GM21723 (cell line): Measurements from ENCODE around the gene IL6ST.
"Not testable (repeated sequence)": the region's sequence is repeated elsewhere in the genome, so short reads cannot be mapped to it uniquely, and the experiment has no call there.

Experiments used
- ATAC-seq: cut with Tn5 transposase; IDR thresholded peaks from one replicate; pipeline ENCODE4 v1.9.1; 2021; ENCODE audit warnings: mild to moderate bottlenecking, moderate library complexity; ENCODE audit not compliant: unreplicated experiment

Gene IL6ST

DNA sequence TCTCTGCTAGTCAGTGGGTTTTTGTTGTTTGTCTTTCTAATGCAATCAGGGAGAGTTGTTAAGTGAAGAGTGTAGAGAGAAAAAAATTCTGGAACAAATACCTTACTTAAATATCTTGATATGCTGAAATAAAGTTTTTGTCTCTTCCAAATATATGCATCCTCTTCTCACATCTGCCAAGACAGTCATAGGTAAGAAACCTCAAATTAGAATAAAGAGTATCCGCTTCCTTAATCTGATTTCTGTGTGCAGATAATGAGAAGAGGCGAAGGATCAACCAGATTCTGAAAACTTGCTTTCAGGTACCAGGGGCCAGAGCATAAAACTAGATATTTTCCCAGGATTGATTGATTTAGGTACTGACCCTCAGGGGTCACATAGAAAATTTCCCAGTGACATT, 11.3 kb upstream of the IL6ST start:
- peak; percentile 65 for ATAC-seq

DNA sequence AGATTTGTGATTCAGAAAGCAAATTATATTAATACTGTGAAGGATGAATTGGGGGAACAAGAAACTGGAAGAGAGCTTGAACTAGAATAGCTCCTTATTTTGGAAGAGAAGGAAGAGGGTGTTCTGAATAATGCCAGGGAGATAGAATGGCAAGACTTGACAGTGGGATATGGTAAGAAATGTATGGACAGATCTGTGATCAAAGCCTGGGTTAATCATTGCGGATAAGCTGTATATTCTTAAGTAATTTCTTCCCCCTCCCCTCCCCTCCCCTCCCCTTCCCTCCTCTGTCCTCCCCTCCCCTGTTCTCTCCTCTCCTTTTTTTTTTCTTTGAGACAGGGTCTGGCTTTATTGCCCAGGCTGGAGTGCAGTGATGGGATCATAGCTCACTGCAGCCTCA, 10.1 kb upstream of the IL6ST start:
- ATAC-seq, result no peak

DNA sequence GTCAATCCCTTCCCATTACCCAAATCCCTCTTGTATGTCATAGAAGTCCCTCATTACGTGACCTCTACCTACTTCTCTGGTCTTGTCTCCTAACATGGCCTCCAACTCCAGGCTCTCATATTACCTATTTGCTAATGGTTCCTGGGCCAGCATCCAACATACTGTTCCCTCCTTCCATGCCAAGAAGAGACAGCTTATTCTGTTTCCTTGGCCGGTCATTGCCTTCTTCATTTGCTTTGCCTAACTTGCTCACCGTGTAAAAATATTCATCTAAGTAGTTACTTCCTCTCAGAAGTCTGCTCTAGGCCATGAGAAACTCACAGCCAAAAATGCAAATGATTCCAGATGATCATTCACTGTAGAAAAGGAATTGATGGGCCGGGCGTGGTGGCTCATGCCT, 8.9 kb upstream of the IL6ST start:
- no peak for ATAC-seq

DNA sequence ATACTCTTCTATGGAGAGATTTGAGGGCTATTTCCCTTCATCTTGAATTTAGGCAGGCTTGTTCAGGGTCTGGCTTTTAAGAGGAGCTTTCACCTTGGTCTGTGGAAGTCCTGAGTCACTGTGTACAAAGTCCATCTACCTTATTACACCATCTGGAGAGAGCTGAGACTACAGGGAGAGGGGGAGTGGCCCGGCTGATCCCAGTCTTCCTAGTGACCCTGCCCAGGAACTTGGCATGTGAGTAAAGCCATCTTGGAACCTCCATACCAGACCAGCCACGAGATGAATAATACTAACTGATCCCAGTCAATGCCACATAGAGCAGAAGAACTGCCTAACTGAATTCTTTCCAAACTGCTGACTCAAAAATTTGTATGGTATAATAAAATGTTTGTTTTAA, 8.4 kb upstream of the IL6ST start:
- no peak for ATAC-seq

DNA sequence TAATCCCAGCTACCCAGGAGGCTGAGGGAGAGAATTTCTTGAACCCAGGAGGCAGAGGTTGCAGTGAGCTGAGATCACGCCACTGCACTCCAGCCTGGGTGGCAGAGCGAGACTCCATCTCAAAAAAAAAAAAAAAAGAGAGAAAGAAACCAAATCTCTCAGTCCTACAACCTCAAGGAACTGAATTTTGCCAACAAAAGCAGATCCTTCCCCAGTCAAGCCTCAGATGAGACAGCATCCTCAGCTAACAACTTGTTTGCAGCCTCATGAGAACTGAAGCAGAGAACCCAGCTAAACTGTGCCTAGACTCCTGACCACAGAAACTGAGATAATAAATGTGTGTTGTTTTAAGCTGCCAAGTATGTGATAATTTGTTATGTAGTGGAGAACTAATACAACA, 7.5 kb upstream of the IL6ST start:
- ATAC-seq, result no peak

DNA sequence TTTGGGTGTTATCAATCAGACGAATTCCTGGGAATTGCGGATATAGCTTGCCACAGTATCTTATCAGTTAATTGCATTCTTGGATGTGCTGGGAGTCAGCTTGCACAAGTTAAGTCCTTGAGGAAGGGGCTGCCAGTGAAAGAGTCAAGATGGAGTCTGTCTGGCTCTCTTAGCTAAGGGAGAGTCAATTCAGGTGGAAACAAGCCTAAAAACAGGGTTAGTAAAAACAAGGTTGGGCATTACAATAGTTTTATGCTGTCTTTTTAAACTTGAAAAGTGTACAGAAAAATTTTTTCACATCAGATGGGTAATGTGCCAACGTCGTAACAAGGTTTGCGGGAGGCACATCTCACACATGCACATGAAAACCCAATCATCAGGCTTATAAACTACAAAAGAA, 5.5 kb upstream of the IL6ST start:
- ATAC-seq, result not testable (repeated sequence)

DNA sequence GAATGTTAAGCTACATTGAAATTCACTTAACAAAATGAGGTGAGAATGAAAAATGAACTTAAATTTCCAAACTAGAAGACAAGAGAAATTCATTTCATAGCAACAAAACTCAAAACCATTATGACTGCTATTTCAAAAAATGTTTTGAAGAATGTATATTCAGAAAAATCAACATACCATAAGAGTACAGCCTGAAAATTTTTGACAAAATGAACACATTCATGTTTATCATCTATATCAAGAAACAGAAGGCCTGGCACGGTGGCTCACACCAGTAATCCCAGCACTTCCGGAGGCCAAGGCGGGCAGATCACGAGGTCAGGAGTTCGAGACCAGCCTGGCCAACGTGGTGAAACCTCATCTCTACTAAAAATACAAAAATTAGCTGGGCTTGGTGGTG, 4.2 kb upstream of the IL6ST start:
- no peak for ATAC-seq

DNA sequence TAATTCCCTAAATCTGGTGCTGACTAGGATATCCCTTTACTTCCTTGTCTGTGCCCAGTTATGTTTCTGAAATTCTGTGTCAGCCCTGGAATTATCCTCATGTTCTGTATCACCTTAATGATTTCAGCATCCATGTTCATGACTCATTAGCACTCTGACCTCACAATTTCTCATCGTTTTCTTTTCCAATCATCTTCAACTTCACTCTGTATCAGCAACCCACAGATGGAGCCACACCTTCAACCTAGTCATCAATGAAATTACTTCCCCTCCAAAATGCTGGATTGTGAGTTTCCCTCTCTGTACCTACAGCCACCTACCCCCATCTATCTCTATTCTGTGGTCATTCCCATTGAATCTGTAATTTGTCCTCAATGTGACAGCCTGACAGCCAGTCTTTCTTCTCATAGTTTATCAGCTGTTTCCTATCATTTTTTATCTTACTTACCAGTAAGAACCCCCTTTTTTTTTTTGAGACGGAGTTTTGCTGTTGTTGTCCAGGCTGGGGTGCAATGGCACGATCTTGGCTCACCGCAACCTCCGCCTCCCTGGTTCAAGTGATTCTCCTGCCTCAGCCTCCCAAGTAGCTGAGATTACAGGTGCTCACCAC, 3.1 kb upstream of the IL6ST start:
- no peak for ATAC-seq

DNA sequence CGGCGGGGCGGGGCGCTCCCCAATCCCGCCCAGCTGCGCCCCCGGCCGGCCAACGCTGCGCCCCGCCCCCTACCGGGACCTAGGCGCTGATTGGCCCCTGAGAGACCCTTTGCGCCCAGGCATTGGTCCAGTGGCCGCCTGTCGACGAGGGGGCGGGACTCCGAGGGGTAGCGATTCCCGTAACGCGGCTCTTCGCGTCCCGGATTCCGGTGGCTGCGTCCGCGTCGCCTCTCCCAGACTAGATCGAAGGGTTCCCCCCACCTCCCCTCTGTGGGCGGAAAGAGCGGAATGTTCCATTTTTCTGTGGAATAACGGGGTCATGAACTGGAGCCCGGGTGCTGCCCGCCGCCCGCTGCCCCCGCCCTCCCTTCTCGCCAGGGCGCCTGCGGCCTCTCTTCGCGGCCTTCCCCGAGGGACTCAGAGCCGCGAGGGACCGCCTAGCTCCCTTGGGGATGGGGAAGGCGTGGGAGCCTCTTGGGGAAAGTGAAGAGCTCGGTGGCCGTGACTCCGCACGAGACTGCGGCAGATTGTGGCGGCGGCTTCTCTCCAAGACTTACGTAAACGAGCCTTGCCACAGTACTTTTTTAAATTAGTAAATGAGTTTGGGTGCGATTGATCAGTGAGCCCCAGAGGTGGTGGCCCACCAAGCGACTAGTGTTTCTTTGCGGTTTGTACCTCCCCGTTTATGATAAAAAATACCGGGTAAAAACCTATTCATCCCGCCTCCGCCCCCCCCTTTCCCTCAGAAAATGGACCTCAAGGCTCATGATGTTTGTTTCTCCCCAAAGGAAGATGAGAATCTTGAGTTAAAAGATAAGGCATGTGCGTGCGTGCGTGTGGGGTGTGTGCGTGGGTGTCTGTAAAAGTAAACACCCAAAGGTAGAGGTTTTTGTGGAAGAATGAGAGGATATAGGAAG, 493 bp upstream of the IL6ST start:
- peak; percentile 96 for ATAC-seq

DNA sequence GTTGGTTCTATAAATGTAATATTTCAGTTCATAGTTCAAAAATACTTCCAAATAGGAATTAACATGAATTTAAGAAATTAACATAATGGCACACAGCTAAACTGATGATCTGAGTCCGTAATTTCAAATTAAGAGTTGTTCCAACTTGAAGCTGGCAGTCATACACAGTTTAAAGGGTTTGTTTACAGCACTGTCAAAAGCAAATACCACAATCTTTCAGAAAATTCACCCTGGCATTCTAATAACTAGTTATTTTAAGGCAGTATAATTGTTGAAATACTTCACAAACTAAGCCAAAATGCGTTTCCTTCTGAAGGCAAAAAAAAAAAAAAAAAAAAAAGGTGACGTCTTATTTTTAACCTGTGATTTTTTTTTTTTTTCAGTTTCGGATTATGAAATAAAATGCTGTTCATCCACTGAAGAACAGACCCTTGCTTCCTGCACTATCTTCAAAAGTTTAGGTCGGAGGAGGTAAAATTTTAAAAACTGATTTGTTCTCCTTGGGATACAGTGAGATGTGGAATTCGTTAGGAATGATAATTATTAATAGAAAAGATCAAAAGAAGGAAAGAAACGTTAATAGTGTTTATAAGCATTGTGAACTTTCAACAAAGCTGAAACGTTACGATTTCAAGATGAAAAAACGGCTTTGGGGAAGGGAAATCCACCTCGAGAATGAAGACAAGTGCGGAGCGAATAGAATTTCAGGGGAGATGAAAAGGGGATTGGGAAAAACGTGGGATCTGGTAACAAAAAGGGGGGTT, 850 bp downstream of the IL6ST start:
- no peak for ATAC-seq

DNA sequence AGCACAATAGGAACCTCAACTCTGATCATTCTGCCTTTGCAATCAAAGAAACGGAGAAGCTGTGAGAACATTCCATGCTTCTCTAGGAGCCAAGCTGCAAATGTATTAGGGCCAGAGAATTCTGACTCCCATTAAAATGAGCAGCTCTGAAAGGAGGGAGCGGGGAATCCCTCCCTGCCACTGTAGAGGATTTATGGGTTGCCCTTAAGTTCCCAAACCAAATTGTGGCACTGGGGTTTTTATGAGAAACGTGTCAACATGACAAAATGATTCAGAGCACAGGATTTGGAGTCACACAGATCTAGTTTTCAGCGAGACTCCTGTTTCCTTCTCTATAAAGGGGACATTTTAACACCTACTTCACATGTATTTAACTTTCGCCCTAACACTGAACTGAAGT, 1.8 kb downstream of the IL6ST start:
- ATAC-seq, result no peak

DNA sequence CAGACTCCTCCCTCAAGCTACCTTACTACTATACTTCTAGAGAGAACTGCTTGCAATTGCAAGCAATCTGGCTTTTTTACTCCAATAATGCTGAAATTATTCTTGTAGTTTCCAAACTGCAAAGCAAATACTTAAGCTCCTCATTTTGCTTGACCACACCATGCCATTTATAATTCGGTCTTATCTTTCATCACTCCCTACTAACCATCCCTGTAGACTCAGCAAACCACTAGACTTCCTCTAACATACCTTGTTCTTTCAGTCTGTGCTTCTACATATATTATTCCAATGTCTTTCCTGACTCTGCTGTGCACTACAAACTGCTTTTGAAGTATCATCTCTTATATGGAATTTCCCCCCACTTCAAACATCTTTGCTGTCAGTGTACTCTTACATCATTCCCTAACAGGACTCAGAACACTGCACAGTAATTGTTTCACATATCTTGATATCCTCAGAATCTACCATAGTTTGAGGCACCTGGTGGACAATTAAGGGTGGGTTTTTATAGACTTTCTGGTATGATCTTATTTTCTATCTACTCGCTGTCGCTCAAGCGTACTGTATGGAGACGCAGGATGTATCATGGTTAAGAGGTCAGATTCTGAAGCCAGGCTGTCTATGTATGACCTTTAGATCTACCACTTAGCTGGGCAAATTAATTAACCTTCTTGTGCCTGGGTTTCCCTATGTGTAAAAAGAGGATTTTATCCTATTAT, 2.8 kb downstream of the IL6ST start:
- ATAC-seq, result no peak

DNA sequence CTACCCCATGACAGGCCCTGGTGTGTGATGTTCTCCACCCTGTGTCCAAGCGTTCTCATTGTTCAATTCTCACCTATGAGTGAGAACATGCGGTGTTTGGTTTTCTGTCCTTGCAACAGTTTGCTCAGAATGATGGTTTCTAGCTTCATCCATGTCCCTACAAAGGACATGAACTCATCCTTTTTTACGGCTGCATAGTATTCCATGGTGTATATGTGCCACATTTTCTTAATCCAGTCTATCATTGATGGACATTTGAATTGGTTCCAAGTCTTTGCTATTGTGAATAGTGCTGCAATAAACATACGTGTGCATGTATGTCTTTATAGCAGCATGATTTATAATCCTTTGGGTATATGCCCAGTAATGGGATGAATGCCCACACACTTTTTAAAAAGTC, 3.9 kb downstream of the IL6ST start:
- not testable (repeated sequence) for ATAC-seq

DNA sequence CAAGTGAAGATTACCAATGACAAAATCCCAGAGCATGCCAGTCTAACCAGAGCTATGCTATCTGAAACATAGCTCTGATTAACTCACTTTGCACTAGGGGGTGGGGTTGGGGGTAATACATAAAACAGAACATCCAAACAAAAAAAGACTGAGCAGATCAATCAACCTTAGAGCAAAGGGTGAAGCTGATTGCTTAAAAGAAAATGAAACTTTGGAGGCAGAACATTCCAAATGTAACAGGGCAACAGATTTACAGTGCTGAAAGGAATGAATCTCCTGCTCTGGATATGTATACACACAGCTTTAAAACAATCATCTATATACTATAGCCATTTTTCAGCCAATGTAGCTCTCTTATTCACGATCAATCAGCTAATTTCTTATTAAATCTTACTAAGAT, 4.9 kb downstream of the IL6ST start:
- ATAC-seq, result no peak

DNA sequence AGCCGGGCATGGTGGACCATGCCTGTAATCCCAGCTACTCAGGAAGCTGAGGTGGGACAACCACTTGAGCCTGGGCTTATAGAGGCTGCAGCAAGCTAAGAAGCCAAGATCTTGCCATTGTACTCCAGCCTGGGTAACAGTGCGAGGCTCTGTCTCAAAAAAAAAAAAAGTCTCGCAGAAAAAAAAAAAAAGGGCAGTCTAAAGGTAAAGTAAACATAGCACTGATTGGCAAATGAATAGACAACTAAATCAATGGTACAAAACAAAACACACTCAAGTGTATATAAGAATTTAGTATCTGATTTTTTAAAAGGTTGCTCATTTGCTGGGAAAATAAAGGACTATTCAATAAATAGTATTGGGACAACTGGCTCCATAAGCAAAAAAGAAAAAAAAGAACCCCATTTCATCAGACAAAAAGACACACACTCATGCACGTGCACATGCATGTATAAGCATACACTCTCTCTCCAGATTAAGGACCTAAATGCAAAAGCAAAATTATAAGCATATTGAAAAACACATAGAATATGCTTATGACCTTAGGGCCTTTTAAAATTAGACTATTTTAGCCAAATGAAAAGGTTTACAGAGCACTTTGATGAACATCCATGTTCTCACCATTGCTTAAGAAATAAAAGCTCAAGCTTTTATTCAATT, 5.7 kb downstream of the IL6ST start:
- ATAC-seq, result no peak

DNA sequence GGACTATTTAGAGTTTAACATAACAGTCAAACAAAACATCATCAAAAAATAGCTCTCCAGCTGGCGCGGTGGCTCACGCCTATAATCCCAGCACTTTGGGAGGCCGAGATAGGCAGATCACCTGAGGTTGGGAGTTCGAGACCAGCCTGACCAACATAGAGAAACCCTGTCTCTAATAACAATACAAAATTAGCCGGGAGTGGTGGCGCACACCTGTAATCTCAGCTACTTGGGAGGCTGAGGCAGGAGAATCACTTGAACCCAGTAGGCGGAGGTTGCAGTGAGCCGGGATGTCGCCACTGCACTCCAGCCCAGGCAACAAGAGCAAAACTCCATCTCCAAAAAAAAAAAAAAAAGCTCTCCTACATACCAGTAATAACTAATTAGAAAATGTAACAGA, 6.3 kb downstream of the IL6ST start:
- ATAC-seq, result not testable (repeated sequence)

DNA sequence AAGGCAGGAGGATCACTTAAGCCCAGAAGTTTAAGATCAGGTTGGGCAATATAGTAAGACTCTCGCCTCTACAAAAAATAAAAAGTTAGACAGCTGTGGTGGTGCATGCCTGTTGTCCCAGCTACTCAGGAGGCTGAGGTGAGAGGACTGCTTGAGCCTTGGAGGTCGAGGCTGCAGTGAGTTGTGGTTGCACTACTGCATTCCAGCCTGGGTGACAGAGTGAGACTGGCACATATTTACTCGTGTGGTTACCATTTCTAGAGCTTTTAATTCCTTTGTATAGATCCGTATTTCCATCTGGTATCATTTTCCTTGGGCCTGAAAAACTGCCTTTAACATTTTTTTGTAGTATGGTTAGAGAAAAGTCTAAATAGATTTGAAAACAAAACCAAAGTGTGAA, 7.8 kb downstream of the IL6ST start:
- no peak for ATAC-seq

DNA sequence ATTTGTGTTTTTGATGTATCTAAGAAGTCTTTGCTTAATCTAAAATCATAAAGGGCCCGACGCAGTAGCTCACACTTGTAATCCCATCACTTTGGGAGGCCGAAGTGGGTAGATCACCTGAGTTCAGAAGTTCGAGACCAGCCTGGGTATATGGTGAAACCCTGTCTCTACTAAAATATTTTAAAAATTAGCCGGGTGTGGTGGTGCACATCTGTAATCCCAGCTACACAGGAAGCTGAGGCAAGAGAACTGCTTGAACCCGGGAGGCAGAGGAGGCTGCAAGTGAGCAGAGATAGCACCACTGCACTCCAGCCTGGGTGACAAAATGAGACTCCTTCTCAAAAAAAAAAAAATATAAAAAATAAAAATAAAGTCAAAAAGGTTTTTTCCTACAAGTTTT, 9.6 kb downstream of the IL6ST start:
- no peak for ATAC-seq

DNA sequence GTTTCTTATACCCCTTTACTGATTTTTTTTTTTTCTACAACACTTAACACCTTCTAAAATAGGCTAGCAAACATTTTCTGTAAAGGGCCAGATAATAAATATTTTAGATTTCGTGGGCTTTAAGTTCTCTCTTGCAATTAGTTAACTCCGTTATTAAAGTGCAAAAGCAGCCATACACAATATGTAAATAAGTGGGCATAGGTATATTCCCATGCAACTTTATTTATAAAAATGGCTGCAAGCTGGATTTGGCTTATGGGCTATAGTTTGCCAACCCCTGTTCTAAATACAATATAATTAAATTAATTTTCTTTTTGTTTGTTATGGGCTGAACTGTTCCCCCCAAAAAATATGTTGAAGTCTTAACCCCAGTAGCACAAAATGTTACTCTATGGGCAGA, 10.8 kb downstream of the IL6ST start:
- no peak for ATAC-seq

DNA sequence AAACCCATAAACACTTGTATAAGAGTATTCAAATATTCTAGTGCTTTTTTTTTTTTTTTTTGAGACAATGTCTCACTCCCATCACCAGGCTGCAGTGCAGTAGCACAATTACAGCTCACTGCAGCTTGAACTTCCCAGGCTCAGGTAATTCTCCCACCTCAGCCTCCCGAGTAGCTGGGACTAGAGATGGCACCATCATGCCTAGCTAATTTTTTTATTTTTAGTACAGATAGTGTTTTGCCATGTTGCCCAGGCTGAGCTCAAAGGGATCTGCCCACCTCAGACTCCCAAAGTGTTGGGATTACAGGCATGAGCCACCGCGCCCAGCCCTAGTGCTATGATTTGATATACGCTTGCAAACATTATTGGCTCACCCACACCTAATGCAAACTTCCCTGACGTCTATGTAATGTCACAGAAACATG, 11.8 kb downstream of the IL6ST start:
- ATAC-seq, result no peak

DNA sequence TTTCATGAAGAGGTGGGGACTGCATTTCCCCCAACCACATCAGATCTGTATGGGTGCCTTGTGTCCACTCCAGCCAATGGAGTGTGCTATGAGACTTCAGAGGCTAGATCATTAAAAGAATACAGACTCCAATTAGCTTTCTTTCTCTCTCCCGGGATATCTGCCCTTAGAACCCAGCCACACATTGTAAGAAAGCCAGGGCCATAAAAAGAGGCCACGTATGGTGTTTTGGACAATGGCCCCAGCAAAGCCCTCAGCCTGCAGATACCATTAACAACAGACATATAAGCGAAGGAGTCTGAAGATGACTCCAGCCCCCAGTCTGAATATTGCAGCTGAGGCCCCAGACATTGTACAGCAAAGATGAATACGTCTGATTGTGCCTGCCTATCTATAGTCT, 21.5 kb downstream of the IL6ST start:
- ATAC-seq, result no peak
